ENCODE data around the gene LBX1. TPM values are rescaled to one million over a fixed set of nuclear protein-coding genes. Genes with fewer than 3 reads are reported as not detected.

The LBX1 gene
- total RNA-seq (3.3 TPM), polyA plus RNA-seq (ENCODE audit: insufficient read depth in 1 of 8, insufficient read length in 8 of 8, low replicate concordance in 1 of 8) (10 to 100 TPM in 3 of 8 donors, 1 to 10 TPM in 5; 5.1 to 12.3 (median 9.3) TPM)
- long read RNA-seq, donor 1, result 0 reads
- long read RNA-seq, donor 2, result 0 reads
- long read RNA-seq, donor 3, transcript LBX1-201 (2 exons, 2,900 nt), result major isoform, 6 of 12 reads
- long read RNA-seq, donor 3, partial matches to known transcripts, result 6 of 12 reads
- long read RNA-seq, donor 3, other reads (novel, unspliced or antisense), result 0 of 12 reads
- long read RNA-seq, donor 4, result 0 reads
- long read RNA-seq, donor 5, partial matches to known transcripts, result 0 of 2 reads
- long read RNA-seq, donor 5, other reads (novel, unspliced or antisense), result 0 of 2 reads
- long read RNA-seq, donor 6, partial matches to known transcripts, result 15 of 20 reads
- long read RNA-seq, donor 6, other reads (novel, unspliced or antisense), result 5 of 20 reads
- long read RNA-seq, donor 7, result 0 reads
- long read RNA-seq, donor 8, result 0 reads
- long read RNA-seq, donor 9, partial matches to known transcripts, result 0 of 1 reads
- long read RNA-seq, donor 9, other reads (novel, unspliced or antisense), result 0 of 1 reads
- long read RNA-seq, donor 10, partial matches to known transcripts, result 6 of 7 reads
- long read RNA-seq, donor 10, other reads (novel, unspliced or antisense), result 0 of 7 reads
- long read RNA-seq, donor 11, partial matches to known transcripts, result 0 of 2 reads
- long read RNA-seq, donor 11, other reads (novel, unspliced or antisense), result 0 of 2 reads

- peak; percentile 56 for DNase-seq
- WGBS (ENCODE audit: insufficient coverage), result under 1% methylated on average over 49 of the region's 63 CpGs
- Histone ChIP-seq H3K9me3 (replicated peaks; ENCODE audit: control insufficient read depth, low read depth, low read length) (no peaks in the 10 kb centered on the region), H3K27me3 (ENCODE audit: control insufficient read depth, insufficient read depth, low read length) (peaks cover 95% of the 10 kb centered on the region), H3K4me3 (ENCODE audit: low read length) (peak within 1 kb of the TSS; percentile 65), H3K27ac (ENCODE audit: low read length) (peak within 1 kb of the TSS; percentile 90), H3K36me3 (ENCODE audit: control insufficient read depth, insufficient read depth, low read length) (no peaks in the 10 kb centered on the region), H3K4me1 (ENCODE audit: control insufficient read depth, insufficient read depth, low read length) (peaks cover 52% of the 10 kb centered on the region)
Measured at GRCh38 chr10:101229266-101230182, at the start of gene LBX1. Gene LBX1, minus strand, starts transcription at chr10:101229463. Its CDS starts 648 bp downstream, at chr10:101228815.

- 71% methylated on average over 2 of the region's 4 CpGs for WGBS (ENCODE audit: insufficient coverage)
- Histone ChIP-seq H3K4me3 (ENCODE audit: low read length) (no peak overlapping the region), H3K36me3 (ENCODE audit: control insufficient read depth, insufficient read depth, low read length) (no peaks in the 10 kb centered on the region), H3K4me1 (ENCODE audit: control insufficient read depth, insufficient read depth, low read length) (peaks cover 3% of the 10 kb centered on the region), H3K27ac (ENCODE audit: low read length) (no peak overlapping the region), H3K27me3 (ENCODE audit: control insufficient read depth, insufficient read depth, low read length) (peaks cover 6% of the 10 kb centered on the region), H3K9me3 (replicated peaks; ENCODE audit: control insufficient read depth, low read depth, low read length) (no peaks in the 10 kb centered on the region)
- no peak for DNase-seq
Measured at GRCh38 chr10:101273741-101274140, 44.5 kb upstream of the LBX1 start.

GRCh38 chr10:101273330-101273729 lies 44.1 kb upstream of the LBX1 start:
- H3K36me3 ChIP-seq (ENCODE audit: control insufficient read depth, insufficient read depth, low read length), result no peaks in the 10 kb centered on the region
- no peak overlapping the region for H3K27ac ChIP-seq (ENCODE audit: low read length)
- 98% methylated on average over 6 of the region's 10 CpGs for WGBS (ENCODE audit: insufficient coverage)
- peaks cover 3% of the 10 kb centered on the region for H3K4me1 ChIP-seq (ENCODE audit: control insufficient read depth, insufficient read depth, low read length)
- no peak overlapping the region for H3K4me3 ChIP-seq (ENCODE audit: low read length)
- peaks cover 6% of the 10 kb centered on the region for H3K27me3 ChIP-seq (ENCODE audit: control insufficient read depth, insufficient read depth, low read length)
- no peaks in the 10 kb centered on the region for H3K9me3 ChIP-seq (replicated peaks; ENCODE audit: control insufficient read depth, low read depth, low read length)
- DNase-seq, result no peak

- DNase-seq, result peak; percentile 65
- peaks cover 6% of the 10 kb centered on the region for H3K27me3 ChIP-seq (ENCODE audit: control insufficient read depth, insufficient read depth, low read length)
- peaks cover 3% of the 10 kb centered on the region for H3K4me1 ChIP-seq (ENCODE audit: control insufficient read depth, insufficient read depth, low read length)
- H3K27ac ChIP-seq (ENCODE audit: low read length), result no peak overlapping the region
- no peaks in the 10 kb centered on the region for H3K9me3 ChIP-seq (replicated peaks; ENCODE audit: control insufficient read depth, low read depth, low read length)
- 23% methylated on average over 8 of the region's 13 CpGs for WGBS (ENCODE audit: insufficient coverage)
- no peak overlapping the region for H3K4me3 ChIP-seq (ENCODE audit: low read length)
- no peaks in the 10 kb centered on the region for H3K36me3 ChIP-seq (ENCODE audit: control insufficient read depth, insufficient read depth, low read length)
Measured at GRCh38 chr10:101272229-101272868, 43.1 kb upstream of the LBX1 start.

- no peak for DNase-seq
- Histone ChIP-seq H3K4me3 (ENCODE audit: low read length) (no peak overlapping the region), H3K27ac (ENCODE audit: low read length) (no peak overlapping the region), H3K9me3 (replicated peaks; ENCODE audit: control insufficient read depth, low read depth, low read length) (no peaks in the 10 kb centered on the region), H3K4me1 (ENCODE audit: control insufficient read depth, insufficient read depth, low read length) (peaks cover 10% of the 10 kb centered on the region), H3K36me3 (ENCODE audit: control insufficient read depth, insufficient read depth, low read length) (no peaks in the 10 kb centered on the region), H3K27me3 (ENCODE audit: control insufficient read depth, insufficient read depth, low read length) (peaks cover 6% of the 10 kb centered on the region)
- WGBS (ENCODE audit: insufficient coverage), result 80% methylated on average over 1 of the region's 3 CpGs
Measured at GRCh38 chr10:101270763-101271162, 41.5 kb upstream of the LBX1 start.

GRCh38 chr10:101267776-101268175 lies 38.5 kb upstream of the LBX1 start:
- no CpG with 5 or more reads among the region's 4 CpGs for WGBS (ENCODE audit: insufficient coverage)
- Histone ChIP-seq H3K4me1 (ENCODE audit: control insufficient read depth, insufficient read depth, low read length) (peaks cover 13% of the 10 kb centered on the region), H3K4me3 (ENCODE audit: low read length) (no peak overlapping the region), H3K9me3 (replicated peaks; ENCODE audit: control insufficient read depth, low read depth, low read length) (no peaks in the 10 kb centered on the region), H3K27me3 (ENCODE audit: control insufficient read depth, insufficient read depth, low read length) (peaks cover 13% of the 10 kb centered on the region), H3K36me3 (ENCODE audit: control insufficient read depth, insufficient read depth, low read length) (no peaks in the 10 kb centered on the region), H3K27ac (ENCODE audit: low read length) (no peak overlapping the region)
- DNase-seq, result no peak

- H3K36me3 ChIP-seq (ENCODE audit: control insufficient read depth, insufficient read depth, low read length), result no peaks in the 10 kb centered on the region
- no peak overlapping the region for H3K27ac ChIP-seq (ENCODE audit: low read length)
- H3K4me1 ChIP-seq (ENCODE audit: control insufficient read depth, insufficient read depth, low read length), result peaks cover 12% of the 10 kb centered on the region
- no peak overlapping the region for H3K4me3 ChIP-seq (ENCODE audit: low read length)
- WGBS (ENCODE audit: insufficient coverage), result 42% methylated on average over 5 of the region's 7 CpGs
- no peak for DNase-seq
- peaks cover 17% of the 10 kb centered on the region for H3K27me3 ChIP-seq (ENCODE audit: control insufficient read depth, insufficient read depth, low read length)
- no peaks in the 10 kb centered on the region for H3K9me3 ChIP-seq (replicated peaks; ENCODE audit: control insufficient read depth, low read depth, low read length)
Measured at GRCh38 chr10:101267290-101267680, 38.0 kb upstream of the LBX1 start.

GRCh38 chr10:101266381-101267289 lies 37.4 kb upstream of the LBX1 start:
- H3K27ac ChIP-seq (ENCODE audit: low read length), result no peak overlapping the region
- H3K36me3 ChIP-seq (ENCODE audit: control insufficient read depth, insufficient read depth, low read length), result no peaks in the 10 kb centered on the region
- H3K9me3 ChIP-seq (replicated peaks; ENCODE audit: control insufficient read depth, low read depth, low read length), result no peaks in the 10 kb centered on the region
- 43% methylated on average over 6 of the region's 13 CpGs for WGBS (ENCODE audit: insufficient coverage)
- no peak overlapping the region for H3K4me3 ChIP-seq (ENCODE audit: low read length)
- DNase-seq, result no peak
- peaks cover 14% of the 10 kb centered on the region for H3K4me1 ChIP-seq (ENCODE audit: control insufficient read depth, insufficient read depth, low read length)
- peaks cover 22% of the 10 kb centered on the region for H3K27me3 ChIP-seq (ENCODE audit: control insufficient read depth, insufficient read depth, low read length)

Data from muscle of leg (tissue), 16 donors.